Kidney epithelial cell (primary cell): ENCODE results near the gene MVB12B. TPM values are rescaled to one million over a fixed set of nuclear protein-coding genes. Genes with fewer than 3 reads are reported as not detected.

Source experiments
- DNase-seq: peaks from one replicate; pipeline ENCODE4 v3.0.0-alpha.2; 2010; ENCODE audit warnings: low read depth
- H3K27me3 ChIP-seq: 2 replicates; pipeline ENCODE4 v1.6.0; 2011; ENCODE audit warnings: low read length; ENCODE audit not compliant: control insufficient read depth, insufficient read depth
- H3K36me3 ChIP-seq: 2 replicates; pipeline ENCODE4 v1.5.1; 2011; ENCODE audit warnings: low read length; ENCODE audit not compliant: control insufficient read depth, insufficient read depth
- H3K4me3 ChIP-seq: 2 replicates; pipeline ENCODE4 v1.5.1; 2011; ENCODE audit warnings: low read depth, mild to moderate bottlenecking, control low read depth, low read length
- total RNA-seq: library from RNA; depleted of rRNA; stranded (reverse); fragments of >200 nt; gene quantifications from 2 replicates; pipeline ENCODE4 v1.2.3, GENCODE V29; 2015
- TF ChIP-seq, protein P1 (sequence below): IDR thresholded peaks from 2 replicates; pipeline ENCODE4 v1.5.1; 2011; ENCODE audit warnings: mild to moderate bottlenecking, moderate library complexity, low read length, control low read depth, inconsistent platforms; ENCODE audit not compliant: insufficient read depth, poor library complexity, severe bottlenecking

The MVB12B gene
- total RNA-seq, 1 donor from 2014 or later, result 13.1 TPM

DNA sequence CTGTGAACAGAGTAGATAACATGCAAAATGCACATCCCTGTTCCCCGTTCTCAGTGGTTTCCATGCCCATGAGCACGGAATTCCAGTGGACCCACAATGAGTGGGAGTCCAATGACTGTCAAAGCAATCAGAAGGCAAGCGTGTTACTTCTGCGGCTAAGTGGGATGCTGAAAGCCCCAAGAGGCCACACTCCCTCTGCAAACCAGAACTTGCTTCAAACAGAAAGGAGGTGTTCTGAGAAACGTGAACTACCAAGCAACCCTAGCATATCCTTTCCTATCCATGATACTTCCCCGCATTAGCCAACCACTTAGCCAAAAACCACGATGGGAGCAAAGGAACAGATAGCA is 21.7 kb upstream of the MVB12B start:
- Histone ChIP-seq H3K36me3 (no peaks in the 10 kb centered on the region), H3K4me3 (no peak overlapping the region), H3K27me3 (peaks cover 4% of the 10 kb centered on the region)
- DNase-seq, result no peak
- TF ChIP-seq, protein P1, sequence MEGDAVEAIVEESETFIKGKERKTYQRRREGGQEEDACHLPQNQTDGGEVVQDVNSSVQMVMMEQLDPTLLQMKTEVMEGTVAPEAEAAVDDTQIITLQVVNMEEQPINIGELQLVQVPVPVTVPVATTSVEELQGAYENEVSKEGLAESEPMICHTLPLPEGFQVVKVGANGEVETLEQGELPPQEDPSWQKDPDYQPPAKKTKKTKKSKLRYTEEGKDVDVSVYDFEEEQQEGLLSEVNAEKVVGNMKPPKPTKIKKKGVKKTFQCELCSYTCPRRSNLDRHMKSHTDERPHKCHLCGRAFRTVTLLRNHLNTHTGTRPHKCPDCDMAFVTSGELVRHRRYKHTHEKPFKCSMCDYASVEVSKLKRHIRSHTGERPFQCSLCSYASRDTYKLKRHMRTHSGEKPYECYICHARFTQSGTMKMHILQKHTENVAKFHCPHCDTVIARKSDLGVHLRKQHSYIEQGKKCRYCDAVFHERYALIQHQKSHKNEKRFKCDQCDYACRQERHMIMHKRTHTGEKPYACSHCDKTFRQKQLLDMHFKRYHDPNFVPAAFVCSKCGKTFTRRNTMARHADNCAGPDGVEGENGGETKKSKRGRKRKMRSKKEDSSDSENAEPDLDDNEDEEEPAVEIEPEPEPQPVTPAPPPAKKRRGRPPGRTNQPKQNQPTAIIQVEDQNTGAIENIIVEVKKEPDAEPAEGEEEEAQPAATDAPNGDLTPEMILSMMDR, result no peak

DNA sequence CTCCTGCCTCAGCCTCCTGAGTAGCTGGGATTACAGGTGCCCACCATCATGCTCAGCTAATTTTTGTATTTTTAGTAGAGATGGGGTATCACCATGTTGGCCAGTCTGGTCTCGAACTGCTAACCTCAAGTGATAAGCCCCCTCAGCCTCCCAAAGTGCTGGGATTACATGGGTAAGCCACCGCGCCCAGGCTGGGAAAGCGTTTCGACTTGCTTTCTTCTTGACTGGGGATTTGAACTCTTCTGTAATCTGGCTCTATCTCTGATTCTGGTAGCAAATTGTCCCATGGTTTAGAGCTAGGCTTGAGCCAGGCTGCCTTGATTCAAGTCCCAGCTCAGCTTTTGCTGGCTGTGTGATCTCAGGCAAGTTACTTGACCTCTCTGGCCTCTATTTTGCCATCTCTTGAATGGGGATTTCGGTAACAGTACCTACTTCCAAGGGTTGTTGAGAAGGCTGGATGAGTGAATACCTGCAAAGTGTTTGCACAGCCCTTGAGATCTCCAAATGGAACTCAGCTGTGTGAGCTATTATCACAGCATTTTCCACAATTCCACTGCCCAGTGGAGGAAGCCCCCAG is 20.5 kb upstream of the MVB12B start:
- Histone ChIP-seq H3K36me3 (no peaks in the 10 kb centered on the region), H3K4me3 (no peak overlapping the region), H3K27me3 (peaks cover 2% of the 10 kb centered on the region)
- DNase-seq, result no peak
- TF ChIP-seq, protein P1, result no peak

DNA sequence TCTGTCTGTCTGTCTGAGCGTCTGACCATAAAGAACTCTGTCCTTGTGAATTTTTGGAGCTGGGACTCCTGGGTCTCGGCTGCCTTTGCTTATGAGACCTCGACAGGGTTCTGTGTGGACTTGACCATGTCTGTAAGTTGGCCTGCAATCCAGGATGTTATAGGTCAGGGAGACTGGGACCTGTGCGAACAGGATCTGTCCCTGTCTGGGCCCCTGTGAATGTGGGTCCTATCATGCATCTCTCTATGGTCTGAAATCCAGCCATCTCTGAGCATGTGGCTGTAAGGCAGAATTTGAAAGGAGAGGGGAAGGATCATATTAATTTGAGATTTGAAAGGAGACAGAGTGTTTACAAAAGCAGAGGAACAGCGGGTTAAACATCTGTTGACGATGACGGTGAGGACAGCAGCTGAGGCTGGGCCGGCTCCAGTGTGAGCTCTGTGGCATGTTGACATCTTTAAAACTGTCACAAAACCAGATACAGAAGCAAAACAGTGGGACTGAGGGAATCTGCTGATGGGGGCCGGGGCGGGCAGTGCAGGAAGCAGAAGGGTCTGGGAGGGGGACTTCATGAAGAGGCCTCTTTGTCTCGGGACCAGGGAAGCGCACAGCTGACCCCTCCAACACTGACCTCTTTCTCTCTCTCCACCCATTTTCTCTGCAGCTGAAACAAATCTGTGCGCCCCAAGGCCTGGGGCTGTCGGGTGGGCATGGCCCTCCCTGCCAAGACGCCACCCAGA is 19.1 kb upstream of the MVB12B start:
- no peak for DNase-seq
- TF ChIP-seq, protein P1, result no peak
- H3K27me3 ChIP-seq, result peaks cover 4% of the 10 kb centered on the region
- no peak overlapping the region for H3K4me3 ChIP-seq
- H3K36me3 ChIP-seq, result no peaks in the 10 kb centered on the region

DNA sequence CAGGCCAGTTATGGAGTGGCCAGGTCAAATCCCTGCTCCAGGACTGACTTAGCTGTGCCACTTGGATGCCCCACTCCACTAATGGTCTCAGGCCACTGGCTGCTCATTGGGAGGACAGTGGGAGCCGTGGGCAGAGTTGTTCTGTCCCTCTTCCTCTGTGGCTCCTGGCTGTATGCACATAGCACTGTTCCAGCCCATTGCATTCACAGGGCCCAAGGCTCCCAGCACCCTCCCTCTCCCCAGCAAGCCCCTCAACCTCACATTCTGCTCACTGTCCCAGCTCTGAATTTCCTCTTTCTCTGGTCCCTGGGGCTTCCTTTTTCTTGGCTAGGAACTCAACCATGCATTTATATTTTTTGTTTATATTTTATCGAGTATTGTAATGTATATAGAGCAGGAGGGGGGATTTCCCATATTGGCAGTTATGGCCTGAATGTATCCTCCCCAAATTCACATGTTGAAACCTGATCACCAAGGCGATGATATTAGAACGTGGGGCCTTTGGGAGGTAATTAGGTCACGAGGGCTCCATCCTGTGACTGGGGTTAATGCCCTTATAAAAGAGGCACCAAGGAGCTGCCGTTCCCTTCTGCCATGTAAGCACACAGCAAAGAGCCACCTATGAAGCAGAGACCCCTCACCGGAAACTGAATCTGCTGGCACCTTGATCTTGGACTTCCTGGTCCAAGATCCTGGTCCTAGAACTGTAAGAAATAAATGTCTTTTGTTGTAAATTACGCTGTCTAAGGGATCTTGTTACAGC is 17.0 kb upstream of the MVB12B start:
- no peak overlapping the region for H3K4me3 ChIP-seq
- no peaks in the 10 kb centered on the region for H3K36me3 ChIP-seq
- TF ChIP-seq, protein P1, result no peak
- DNase-seq, result no peak
- H3K27me3 ChIP-seq, result peaks cover 4% of the 10 kb centered on the region

DNA sequence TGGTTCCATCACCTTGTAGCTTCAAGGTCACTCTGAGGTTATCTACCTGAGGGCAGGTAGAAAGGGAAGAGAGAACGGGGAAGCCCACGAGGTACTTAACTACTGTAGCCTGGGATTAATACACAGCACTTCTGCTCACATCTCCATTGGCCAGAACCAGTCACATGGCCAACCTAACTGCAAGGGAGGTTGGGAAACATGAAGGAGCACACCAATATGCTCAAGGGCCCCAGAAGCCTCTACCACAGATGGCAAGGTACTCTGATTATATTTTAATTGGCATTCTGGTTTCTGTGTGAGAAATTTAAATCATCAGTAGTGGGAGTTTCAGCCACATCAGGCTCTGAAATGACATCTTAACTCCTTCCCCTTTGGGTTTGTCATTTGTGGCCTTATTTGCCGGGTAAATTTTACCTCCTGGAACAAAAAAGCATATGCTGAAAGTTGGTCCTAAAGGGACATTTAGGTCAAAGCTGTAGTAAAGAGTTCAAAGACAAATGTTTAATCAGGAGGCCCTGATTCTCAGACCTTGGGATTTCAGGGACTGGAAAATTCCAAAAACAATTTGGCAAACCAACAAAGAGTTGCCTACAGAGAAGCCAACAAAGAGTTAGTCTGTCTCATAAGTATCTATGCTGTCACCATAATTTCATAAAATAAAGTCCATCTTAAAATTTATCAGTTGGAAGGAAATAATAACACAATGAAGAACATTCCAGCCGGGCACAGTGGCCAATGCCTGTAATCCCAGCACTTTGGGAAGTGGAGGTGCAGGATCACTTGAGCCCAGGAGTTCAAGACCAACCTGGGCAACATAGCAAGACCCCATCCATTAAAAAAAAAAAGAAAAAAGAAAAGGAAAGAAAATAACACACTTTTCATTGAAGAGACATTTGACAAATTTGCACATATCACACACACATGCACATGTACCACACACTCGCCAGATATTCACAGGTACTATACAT is 13.8 kb upstream of the MVB12B start:
- Histone ChIP-seq H3K4me3 (no peak overlapping the region), H3K36me3 (no peaks in the 10 kb centered on the region), H3K27me3 (peaks cover 4% of the 10 kb centered on the region)

More for the DNA sequence above, 13.8 kb upstream of the MVB12B start:
- TF ChIP-seq, protein P1, result no peak
- no peak for DNase-seq
